KMS-11 (cell line): ENCODE measurements around the gene UGT1A8.

Experiments
- H2AFZ ChIP-seq: fragments of 200-600 bp; sonication (generic); 2 replicates; pipeline ENCODE4 v1.6.1; 2016; ENCODE audit warnings: antibody characterized with exemption, mixed run types, low read depth
- H3K27ac ChIP-seq: fragments of 200-600 bp; sonication (generic); 2 replicates; pipeline ENCODE4 v1.6.1; 2016; ENCODE audit warnings: mild to moderate bottlenecking, mixed run types
- H3K27me3 ChIP-seq: fragments of 200-600 bp; sonication (generic); 2 replicates; pipeline ENCODE4 v1.6.1; 2017; ENCODE audit warnings: mild to moderate bottlenecking, low read depth, mixed run types, moderate library complexity; ENCODE audit not compliant: insufficient read depth
- H3K36me3 ChIP-seq: fragments of 200-600 bp; sonication (generic); 2 replicates; pipeline ENCODE4 v1.6.1; 2017; ENCODE audit warnings: mild to moderate bottlenecking, mixed run types; ENCODE audit not compliant: insufficient read depth
- H3K4me1 ChIP-seq: fragments of 200-600 bp; sonication (generic); 2 replicates; pipeline ENCODE4 v1.6.1; 2016; ENCODE audit warnings: mild to moderate bottlenecking, low read depth, mixed run types; ENCODE audit not compliant: poor library complexity, severe bottlenecking
- H3K4me2 ChIP-seq: fragments of 200-600 bp; sonication (generic); 2 replicates; pipeline ENCODE4 v1.7.0; 2016; ENCODE audit warnings: mild to moderate bottlenecking, mixed run types
- H3K4me3 ChIP-seq: fragments of 200-600 bp; sonication (generic); IDR thresholded peaks from 2 replicates; pipeline ENCODE4 v1.6.1; 2017; ENCODE audit warnings: low read depth, low read length, mixed read lengths; ENCODE audit not compliant: insufficient read depth
- H3K79me2 ChIP-seq: fragments of 200-600 bp; sonication (generic); 2 replicates; pipeline ENCODE4 v1.6.1; 2016; ENCODE audit warnings: low read depth, mixed run types; ENCODE audit not compliant: insufficient read depth
- H3K9ac ChIP-seq: fragments of 200-600 bp; sonication (generic); 2 replicates; pipeline ENCODE4 v1.6.1; 2016; ENCODE audit warnings: mild to moderate bottlenecking, mixed run types
- H4K20me1 ChIP-seq: fragments of 200-600 bp; sonication (generic); 2 replicates; pipeline ENCODE4 v1.6.1; 2016; ENCODE audit warnings: mild to moderate bottlenecking, mixed run types; ENCODE audit not compliant: insufficient read depth
- TF ChIP-seq, protein P1 (sequence below): fragments of 200-600 bp; sonication (generic); conservative IDR thresholded peaks from 2 replicates; pipeline ENCODE4 v1.6.1; 2017; ENCODE audit warnings: low read depth, mild to moderate bottlenecking, antibody characterized with exemption, low read length, moderate library complexity, mixed read lengths

The UGT1A8 gene

DNA sequence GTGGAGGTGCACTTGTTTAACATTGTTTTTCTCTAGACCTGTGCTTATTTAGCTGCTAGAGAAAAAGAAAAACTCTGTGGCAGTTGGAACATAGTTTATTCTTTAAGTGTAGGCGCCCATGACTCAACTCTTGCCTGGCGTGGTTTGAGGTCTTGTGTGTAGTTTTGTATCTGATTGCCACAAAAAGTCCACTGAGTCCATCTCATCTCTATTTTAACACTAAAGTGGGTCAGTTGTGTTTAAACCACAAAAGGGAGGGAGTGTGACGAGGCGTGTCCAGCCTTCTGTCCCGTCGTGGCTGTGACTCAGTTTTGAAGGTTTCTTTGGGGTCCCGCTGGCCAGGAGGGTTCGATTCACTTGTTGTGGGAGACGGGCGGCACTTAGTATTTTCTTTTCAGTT, 39.0 kb downstream of the UGT1A8 start:
- Histone ChIP-seq H2AFZ (no peak overlapping the region), H3K36me3 (no peaks in the 10 kb centered on the region), H3K4me2 (no peak overlapping the region), H3K79me2 (no peaks in the 10 kb centered on the region), H3K4me1 (no peaks in the 10 kb centered on the region), H4K20me1 (no peaks in the 10 kb centered on the region), H3K27ac (no peak overlapping the region), H3K27me3 (no peaks in the 10 kb centered on the region), H3K9ac (no peak overlapping the region), H3K4me3 (no peak overlapping the region)
- TF ChIP-seq, protein P1, sequence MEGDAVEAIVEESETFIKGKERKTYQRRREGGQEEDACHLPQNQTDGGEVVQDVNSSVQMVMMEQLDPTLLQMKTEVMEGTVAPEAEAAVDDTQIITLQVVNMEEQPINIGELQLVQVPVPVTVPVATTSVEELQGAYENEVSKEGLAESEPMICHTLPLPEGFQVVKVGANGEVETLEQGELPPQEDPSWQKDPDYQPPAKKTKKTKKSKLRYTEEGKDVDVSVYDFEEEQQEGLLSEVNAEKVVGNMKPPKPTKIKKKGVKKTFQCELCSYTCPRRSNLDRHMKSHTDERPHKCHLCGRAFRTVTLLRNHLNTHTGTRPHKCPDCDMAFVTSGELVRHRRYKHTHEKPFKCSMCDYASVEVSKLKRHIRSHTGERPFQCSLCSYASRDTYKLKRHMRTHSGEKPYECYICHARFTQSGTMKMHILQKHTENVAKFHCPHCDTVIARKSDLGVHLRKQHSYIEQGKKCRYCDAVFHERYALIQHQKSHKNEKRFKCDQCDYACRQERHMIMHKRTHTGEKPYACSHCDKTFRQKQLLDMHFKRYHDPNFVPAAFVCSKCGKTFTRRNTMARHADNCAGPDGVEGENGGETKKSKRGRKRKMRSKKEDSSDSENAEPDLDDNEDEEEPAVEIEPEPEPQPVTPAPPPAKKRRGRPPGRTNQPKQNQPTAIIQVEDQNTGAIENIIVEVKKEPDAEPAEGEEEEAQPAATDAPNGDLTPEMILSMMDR, result no peak

DNA sequence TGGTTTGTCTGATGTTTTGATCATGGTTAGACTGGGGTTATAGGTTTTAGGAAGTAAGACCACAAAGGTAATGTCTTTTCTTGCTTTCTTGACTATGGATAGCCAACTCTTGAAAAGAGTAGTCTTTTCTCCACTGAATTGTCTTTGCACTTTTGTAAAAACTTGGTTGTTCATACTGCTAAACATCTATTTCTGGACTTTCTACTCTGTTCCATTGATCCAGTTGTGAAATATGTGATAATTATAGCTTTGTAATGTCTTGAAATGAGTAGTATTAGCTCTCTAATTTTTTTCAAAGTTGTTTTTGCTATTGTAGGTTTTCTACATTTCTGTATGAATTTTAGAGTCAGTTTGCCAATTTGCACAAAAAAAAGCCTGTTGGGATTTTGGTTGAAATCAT, 41.2 kb downstream of the UGT1A8 start:
- Histone ChIP-seq H3K4me1 (no peaks in the 10 kb centered on the region), H3K4me3 (no peak overlapping the region), H3K36me3 (no peaks in the 10 kb centered on the region), H3K27me3 (no peaks in the 10 kb centered on the region), H2AFZ (no peak overlapping the region), H4K20me1 (no peaks in the 10 kb centered on the region), H3K9ac (no peak overlapping the region), H3K27ac (no peak overlapping the region), H3K79me2 (no peaks in the 10 kb centered on the region), H3K4me2 (no peak overlapping the region)
- TF ChIP-seq, protein P1, result no peak

DNA sequence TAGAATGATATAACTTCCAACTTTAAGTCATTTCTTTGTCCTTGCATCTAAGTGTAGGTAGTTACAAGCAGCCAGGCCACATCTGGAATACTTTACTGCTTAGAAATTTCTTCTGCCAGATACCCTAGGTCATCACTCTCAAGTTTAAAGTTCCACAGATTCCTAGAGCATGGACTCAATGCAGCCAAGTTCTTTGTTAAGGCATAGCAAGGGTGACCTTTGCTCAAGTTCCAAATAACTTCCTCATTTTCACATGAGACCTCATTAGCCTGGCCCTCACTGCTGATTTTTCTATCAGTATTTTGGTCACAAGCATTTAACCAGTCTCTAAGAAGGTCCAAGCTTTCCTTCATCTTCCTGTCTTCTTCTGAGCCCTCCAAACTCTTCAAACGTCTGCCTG, 46.5 kb downstream of the UGT1A8 start:
- no peak overlapping the region for H3K4me3 ChIP-seq
- no peak overlapping the region for H3K27ac ChIP-seq
- H2AFZ ChIP-seq, result no peak overlapping the region
- no peaks in the 10 kb centered on the region for H3K4me1 ChIP-seq
- H3K9ac ChIP-seq, result no peak overlapping the region
- TF ChIP-seq, protein P1, result no peak
- no peaks in the 10 kb centered on the region for H3K36me3 ChIP-seq
- H3K4me2 ChIP-seq, result no peak overlapping the region
- no peaks in the 10 kb centered on the region for H3K27me3 ChIP-seq
- no peaks in the 10 kb centered on the region for H3K79me2 ChIP-seq
- no peaks in the 10 kb centered on the region for H4K20me1 ChIP-seq

DNA sequence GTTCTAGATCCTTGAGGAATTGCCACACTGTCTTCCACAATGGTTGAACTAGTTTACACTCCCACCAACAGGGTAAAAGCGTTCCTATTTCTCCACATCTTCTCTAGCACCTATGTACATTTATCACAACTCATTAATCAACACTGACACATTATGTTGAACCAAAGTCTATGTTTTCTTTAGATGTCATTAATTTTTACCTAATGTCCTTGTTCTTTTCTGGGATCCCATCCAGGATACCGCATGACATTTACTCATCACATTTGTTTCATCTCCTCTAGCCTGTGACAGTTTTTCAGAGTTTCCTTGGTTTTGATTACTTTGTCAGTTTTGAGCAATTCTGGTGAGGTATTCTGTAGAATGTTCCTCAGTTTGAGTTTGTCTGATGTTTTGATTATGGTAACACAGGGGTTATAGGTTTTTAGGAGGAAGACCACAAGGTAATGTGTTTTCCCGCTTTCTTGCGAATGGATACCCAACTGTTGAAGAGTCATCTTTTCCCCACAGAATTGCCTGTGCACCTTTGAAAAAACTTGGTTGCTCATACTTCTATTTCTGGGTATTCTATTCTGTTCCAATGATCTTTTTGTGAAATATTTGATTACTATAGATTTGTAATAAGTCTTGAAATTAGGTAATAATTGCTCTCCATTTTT, 51.3 kb downstream of the UGT1A8 start:
- Histone ChIP-seq H3K4me2 (no peak overlapping the region), H3K9ac (no peak overlapping the region), H3K36me3 (no peaks in the 10 kb centered on the region), H4K20me1 (no peaks in the 10 kb centered on the region), H3K27me3 (no peaks in the 10 kb centered on the region), H3K4me1 (no peaks in the 10 kb centered on the region), H3K79me2 (no peaks in the 10 kb centered on the region), H3K27ac (no peak overlapping the region), H3K4me3 (no peak overlapping the region), H2AFZ (no peak overlapping the region)
- TF ChIP-seq, protein P1, result no peak
